Right lung (tissue), 10 donors: ENCODE results near the gene RASSF1. TPM values are rescaled to one million over a fixed set of nuclear protein-coding genes. Genes with fewer than 3 reads are reported as not detected.
A peak's percentile ranks its signal among the peaks of the same experiment; 100 is the strongest.

Experiments
- DNase-seq, 2 donors: peaks; one replicate each; pipeline ENCODE4 v3.0.0-alpha.2; 2013
- long read RNA-seq, 8 donors: transcript quantifications; one replicate each; lab custom pipeline, GENCODE V29; 2026
- polyA plus RNA-seq, 5 donors: library from polyadenylated mRNA; unstranded; fragments of 120-200 nt; gene quantifications; one replicate each; pipeline versions ENCODE4 v1.2.1 to v1.2.3, GENCODE V29; 2013; ENCODE audit warnings: inconsistent platforms in 1 of 5, low replicate concordance in 1 of 5; ENCODE audit not compliant: insufficient read length in 5 of 5, insufficient read depth in 1 of 5

RASSF1 gene
- 10 to 100 TPM; 24.1 to 34.2 (median 27.9) TPM for polyA plus RNA-seq
- long read RNA-seq, donor 1, transcript RASSF1-201 (5 exons, 1,757 nt) = major isoform, 8 of 11 reads
- long read RNA-seq, donor 1, partial matches to known transcripts = 0 of 11 reads
- long read RNA-seq, donor 1, other reads (novel, unspliced or antisense) = 0 of 11 reads
- long read RNA-seq, donor 2, partial matches to known transcripts = 9 of 12 reads
- long read RNA-seq, donor 2, other reads (novel, unspliced or antisense) = 0 of 12 reads
- long read RNA-seq, donor 3, transcript RASSF1-201 (5 exons, 1,757 nt) = major isoform, 7 of 9 reads
- long read RNA-seq, donor 3, partial matches to known transcripts = 0 of 9 reads
- long read RNA-seq, donor 3, other reads (novel, unspliced or antisense) = 0 of 9 reads
- long read RNA-seq, donor 4, partial matches to known transcripts = 0 of 4 reads
- long read RNA-seq, donor 4, other reads (novel, unspliced or antisense) = 0 of 4 reads
- long read RNA-seq, donor 5, transcript RASSF1-201 (5 exons, 1,757 nt) = major isoform, 7 of 24 reads
- long read RNA-seq, donor 5, partial matches to known transcripts = 16 of 24 reads
- long read RNA-seq, donor 5, other reads (novel, unspliced or antisense) = 0 of 24 reads
- long read RNA-seq, donor 6, transcript RASSF1-201 (5 exons, 1,757 nt) = major isoform, 6 of 24 reads
- long read RNA-seq, donor 6, transcript RASSF1-203 (6 exons, 1,923 nt) = minor isoform, 5 of 24 reads
- long read RNA-seq, donor 6, partial matches to known transcripts = 13 of 24 reads
- long read RNA-seq, donor 6, other reads (novel, unspliced or antisense) = 0 of 24 reads
- long read RNA-seq, donor 7, transcript RASSF1-201 (5 exons, 1,757 nt) = major isoform, 10 of 26 reads
- long read RNA-seq, donor 7, partial matches to known transcripts = 14 of 26 reads
- long read RNA-seq, donor 7, other reads (novel, unspliced or antisense) = 0 of 26 reads
- long read RNA-seq, donor 8, partial matches to known transcripts = 9 of 14 reads
- long read RNA-seq, donor 8, other reads (novel, unspliced or antisense) = 0 of 14 reads

GRCh38 chr3:50340448-50341329, at the start of gene RASSF1:
TSS of gene RASSF1 (minus strand) at chr3:50340836. CDS start at chr3:50340805, 31 bp downstream.
- DNase-seq = peak; percentile 57 to 66

GRCh38 chr3:50389414-50389767, 48.8 kb upstream of the RASSF1 start:
- DNase-seq = no peak

- no peak for DNase-seq
These were observed 48.2 kb upstream of the RASSF1 start for GRCh38 chr3:50388720-50389413.

GRCh38 chr3:50388016-50388719, 47.5 kb upstream of the RASSF1 start:
- no peak for DNase-seq

GRCh38 chr3:50385754-50386153, 45.1 kb upstream of the RASSF1 start:
- no peak for DNase-seq

- no peak for DNase-seq
These were observed 43.1 kb upstream of the RASSF1 start for GRCh38 chr3:50383750-50384149.

- DNase-seq = no peak
These were observed 42.1 kb upstream of the RASSF1 start for GRCh38 chr3:50382722-50383121.

GRCh38 chr3:50381383-50381782, 40.7 kb upstream of the RASSF1 start:
- no peak for DNase-seq

GRCh38 chr3:50380405-50381085, 39.9 kb upstream of the RASSF1 start:
- DNase-seq = no peak

GRCh38 chr3:50378757-50379156, 38.1 kb upstream of the RASSF1 start:
- no peak for DNase-seq

- DNase-seq = no peak
These were observed 37.4 kb upstream of the RASSF1 start for GRCh38 chr3:50378024-50378423.

GRCh38 chr3:50375258-50375931, 34.8 kb upstream of the RASSF1 start:
- no peak for DNase-seq

- DNase-seq = no peak
These were observed 34.0 kb upstream of the RASSF1 start for GRCh38 chr3:50374363-50375257.

GRCh38 chr3:50373146-50374051, 32.8 kb upstream of the RASSF1 start:
- DNase-seq = no peak

- no peak for DNase-seq
These were observed 31.7 kb upstream of the RASSF1 start for GRCh38 chr3:50372349-50372748.

- no peak for DNase-seq
These were observed 30.6 kb upstream of the RASSF1 start for GRCh38 chr3:50371133-50371685.
